IPS-18a (cell line): ENCODE results near the gene INIP.

Experiments used
- H3K27ac ChIP-seq: one replicate; pipeline ENCODE4 v1.5.1; 2013; ENCODE audit warnings: low read length
- H3K27me3 ChIP-seq: one replicate; pipeline ENCODE4 v1.6.1; 2013; ENCODE audit warnings: mild to moderate bottlenecking, low read length; ENCODE audit not compliant: control insufficient read depth, insufficient read depth
- H3K36me3 ChIP-seq: one replicate; pipeline ENCODE4 v1.6.1; 2013; ENCODE audit warnings: low read depth, low read length; ENCODE audit not compliant: control insufficient read depth
- H3K4me1 ChIP-seq: one replicate; pipeline ENCODE4 v1.6.1; 2013; ENCODE audit warnings: low read depth, low read length; ENCODE audit not compliant: control insufficient read depth
- H3K4me3 ChIP-seq: one replicate; pipeline ENCODE4 v1.5.1; 2013; ENCODE audit warnings: low read length
- H3K9ac ChIP-seq: one replicate; pipeline ENCODE4 v1.6.1; 2013; ENCODE audit warnings: mild to moderate bottlenecking, low read length, moderate library complexity
- H3K9me3 ChIP-seq: one replicate; pipeline ENCODE4 v1.6.1; 2013; ENCODE audit warnings: low read depth, low read length; ENCODE audit not compliant: control insufficient read depth

Gene INIP

DNA sequence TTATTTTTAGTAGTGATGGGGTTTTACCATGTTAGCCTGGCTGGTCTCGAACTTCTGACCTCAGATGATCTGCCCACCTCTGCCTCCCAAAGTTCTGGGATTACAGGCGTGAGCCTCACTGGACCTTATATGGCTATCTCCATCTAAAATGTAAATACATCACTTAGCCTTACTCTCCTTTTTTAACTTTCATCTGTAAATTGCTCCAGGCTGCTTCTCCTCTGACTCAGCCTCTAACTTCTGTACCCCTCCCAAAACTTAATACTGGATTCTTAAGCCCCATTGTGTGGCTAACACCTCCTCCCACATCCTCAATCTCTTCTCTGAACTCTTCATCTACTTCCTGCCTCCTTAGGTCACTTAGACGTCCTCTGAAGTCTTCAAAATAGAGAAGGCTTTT lies 36.7 kb upstream of the INIP start:
- Histone ChIP-seq H3K4me3 (no peak overlapping the region), H3K27ac (no peak overlapping the region), H3K27me3 (peaks cover 3% of the 10 kb centered on the region), H3K4me1 (peaks cover 6% of the 10 kb centered on the region), H3K9ac (no peak overlapping the region), H3K9me3 (no peaks in the 10 kb centered on the region), H3K36me3 (no peaks in the 10 kb centered on the region)

DNA sequence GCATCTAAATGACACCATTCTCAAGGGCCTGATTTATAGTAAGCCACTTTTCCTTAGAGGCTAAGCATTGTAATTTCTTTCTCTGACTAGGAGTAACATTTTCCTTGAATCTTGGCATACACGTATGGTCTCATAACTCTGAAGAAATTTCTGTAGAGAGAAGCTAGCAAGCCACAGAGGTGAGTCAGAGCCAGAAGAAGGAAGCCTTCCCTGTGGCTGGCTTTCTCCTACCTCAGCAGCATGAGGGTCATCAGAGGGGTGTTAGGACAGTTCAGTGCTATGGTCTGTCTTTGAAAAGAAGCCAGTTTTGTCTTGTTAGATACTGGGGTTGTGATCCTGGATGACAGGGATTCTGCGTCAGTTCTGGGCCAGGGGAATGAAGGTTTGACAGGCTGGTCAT lies 35.8 kb upstream of the INIP start:
- peaks cover 11% of the 10 kb centered on the region for H3K27me3 ChIP-seq
- peaks cover 7% of the 10 kb centered on the region for H3K4me1 ChIP-seq
- H3K9me3 ChIP-seq, result no peaks in the 10 kb centered on the region
- no peak overlapping the region for H3K27ac ChIP-seq
- H3K9ac ChIP-seq, result no peak overlapping the region
- no peak overlapping the region for H3K4me3 ChIP-seq
- no peaks in the 10 kb centered on the region for H3K36me3 ChIP-seq

DNA sequence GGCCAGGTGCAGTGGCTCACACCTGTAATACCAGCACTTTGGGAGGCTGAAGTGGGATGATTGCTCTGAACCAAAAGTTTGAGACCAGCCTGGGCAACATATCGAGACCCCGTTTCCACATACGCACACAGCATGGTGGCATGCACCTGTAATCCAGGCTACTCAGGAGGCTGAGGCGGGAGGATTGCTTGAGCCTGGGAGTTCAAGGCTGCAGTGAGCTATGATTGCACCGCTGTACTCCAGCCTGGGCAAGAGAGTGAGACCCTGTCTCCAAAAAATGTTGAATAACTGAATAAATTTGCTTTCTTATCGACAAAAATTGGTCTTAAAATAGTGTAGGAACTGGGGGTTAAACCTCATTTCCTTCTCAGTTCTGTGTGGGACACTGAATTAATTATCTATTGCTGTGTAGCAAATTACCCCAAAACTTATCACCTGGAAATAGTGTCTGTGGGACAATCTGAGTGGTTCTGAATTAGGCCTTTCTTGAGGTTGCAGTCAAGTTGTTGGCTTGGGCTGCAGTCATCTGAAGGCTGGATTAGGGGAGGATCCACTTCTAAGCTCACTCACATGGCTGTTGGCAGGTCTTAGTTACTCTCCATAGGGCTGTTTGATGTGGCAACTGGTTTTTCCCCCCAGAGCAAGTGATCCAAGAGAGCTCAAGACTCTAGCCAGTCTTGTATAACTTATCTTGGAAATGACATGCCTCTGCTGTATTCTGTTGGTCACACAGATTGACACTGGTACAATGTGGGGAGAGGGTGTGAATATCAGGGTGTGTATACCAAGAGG lies 34.6 kb upstream of the INIP start:
- Histone ChIP-seq H3K4me3 (peak overlapping the region; percentile 74), H3K36me3 (no peaks in the 10 kb centered on the region), H3K9ac (no peak overlapping the region), H3K4me1 (peaks cover 7% of the 10 kb centered on the region), H3K9me3 (no peaks in the 10 kb centered on the region), H3K27me3 (peaks cover 11% of the 10 kb centered on the region), H3K27ac (no peak overlapping the region)

DNA sequence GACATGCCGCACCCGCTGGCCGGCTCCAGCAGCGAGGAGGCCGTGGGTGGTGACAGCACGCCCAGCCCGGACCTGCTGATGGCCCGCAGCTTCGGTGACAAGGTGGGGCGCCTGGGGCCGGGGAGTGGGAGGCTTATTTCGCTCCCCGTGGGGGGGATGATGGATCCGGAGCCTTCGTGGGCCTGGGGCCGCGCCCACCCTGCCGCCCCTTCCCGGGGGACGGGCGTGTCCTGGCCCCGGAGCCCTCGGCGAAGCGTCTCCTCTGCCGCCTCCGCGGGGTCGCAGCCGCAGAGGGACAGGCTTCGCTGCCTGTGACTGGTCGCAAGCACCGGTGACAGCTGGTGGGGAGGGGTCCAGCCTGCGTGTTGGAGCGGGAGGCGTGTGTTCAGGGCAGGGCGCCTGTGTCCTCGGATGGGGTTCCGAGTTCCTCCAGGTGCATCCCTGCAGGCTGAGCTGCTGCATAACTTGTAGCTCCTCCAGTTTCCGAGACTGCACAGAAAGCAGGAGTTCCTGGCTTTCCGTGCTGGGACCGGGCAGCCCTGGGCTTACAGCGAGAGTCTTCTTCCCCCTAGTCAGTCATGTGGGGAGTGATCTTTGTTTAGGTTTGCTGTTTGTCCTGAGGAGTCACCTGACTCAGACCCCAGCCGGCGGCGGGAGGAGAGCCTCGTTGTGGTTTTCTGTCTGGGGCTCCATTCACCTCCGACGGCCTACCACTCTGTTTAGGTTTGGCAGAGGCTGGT lies 33.3 kb upstream of the INIP start:
- peaks cover 11% of the 10 kb centered on the region for H3K27me3 ChIP-seq
- H3K36me3 ChIP-seq, result no peaks in the 10 kb centered on the region
- H3K27ac ChIP-seq, result no peak overlapping the region
- H3K9ac ChIP-seq, result peak overlapping the region; percentile 44
- H3K9me3 ChIP-seq, result no peaks in the 10 kb centered on the region
- H3K4me1 ChIP-seq, result peaks cover 7% of the 10 kb centered on the region
- H3K4me3 ChIP-seq, result peak overlapping the region; percentile 74

DNA sequence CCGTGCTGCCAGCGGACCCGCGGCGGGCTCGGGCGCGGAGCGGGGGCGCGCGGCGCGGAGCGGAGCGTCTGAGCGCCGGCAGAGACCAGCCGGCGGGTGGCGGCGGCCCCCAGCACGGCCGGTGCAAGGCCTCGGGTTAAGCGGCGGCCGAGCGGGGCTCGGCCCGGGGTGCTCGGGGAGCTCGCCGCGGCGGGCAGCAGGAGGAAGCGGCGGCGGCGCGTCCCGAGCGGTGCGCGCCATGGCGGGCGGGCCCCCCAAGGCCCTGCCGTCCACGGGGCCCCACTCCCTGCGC lies 32.8 kb upstream of the INIP start:
- H3K27me3 ChIP-seq, result peaks cover 11% of the 10 kb centered on the region
- no peaks in the 10 kb centered on the region for H3K9me3 ChIP-seq
- H3K4me3 ChIP-seq, result peak overlapping the region; percentile 74
- H3K36me3 ChIP-seq, result no peaks in the 10 kb centered on the region
- H3K4me1 ChIP-seq, result peaks cover 7% of the 10 kb centered on the region
- H3K9ac ChIP-seq, result no peak overlapping the region
- no peak overlapping the region for H3K27ac ChIP-seq

DNA sequence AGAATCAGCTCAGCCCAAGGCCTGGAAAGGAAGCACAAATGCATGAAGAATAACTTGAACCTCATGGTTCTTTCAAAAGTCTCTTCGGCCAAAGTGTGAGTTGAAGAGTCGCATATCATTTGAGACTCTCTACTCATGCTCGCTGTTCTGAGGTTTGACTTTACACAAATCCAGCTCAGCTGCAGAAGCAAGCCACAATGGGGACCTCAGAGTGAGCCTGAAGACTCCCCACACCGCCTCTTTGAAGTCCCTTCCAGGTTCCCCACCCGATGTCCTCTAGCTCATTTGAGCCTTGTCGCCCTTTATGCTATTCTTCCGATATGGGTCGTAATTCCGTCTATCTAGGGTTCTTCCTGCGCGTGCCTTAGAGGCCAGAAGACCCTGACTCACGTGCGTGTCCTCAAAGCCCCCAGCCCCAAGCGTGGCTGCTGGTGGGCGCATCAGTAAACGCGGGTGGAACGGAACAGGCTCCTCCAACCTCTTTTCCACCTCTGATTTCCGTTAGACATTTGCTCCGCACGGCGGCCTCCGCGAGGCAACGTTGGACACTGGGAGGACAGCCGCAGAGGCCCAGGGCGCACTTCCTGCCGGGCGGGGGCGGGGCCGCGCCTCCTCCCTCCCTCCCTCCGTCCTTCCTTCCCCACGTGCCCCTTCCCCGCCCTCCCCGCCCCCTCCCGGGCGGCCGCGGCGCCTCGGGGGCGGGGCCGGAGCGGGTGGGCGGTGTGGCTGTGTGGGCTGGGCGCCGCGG lies 32.3 kb upstream of the INIP start, which contains the start of gene SNX30:
Gene SNX30, plus strand, starts transcription at position 745 of the 748 bp plus-strand sequence. CDS start 242 bp downstream, outside the sequence.
- no peaks in the 10 kb centered on the region for H3K36me3 ChIP-seq
- peak within 1 kb of the TSS; percentile 76 for H3K4me3 ChIP-seq
- peaks cover 11% of the 10 kb centered on the region for H3K27me3 ChIP-seq
- no peak within 1 kb of the TSS for H3K27ac ChIP-seq
- H3K9ac ChIP-seq, result peak within 1 kb of the TSS; percentile 54
- H3K4me1 ChIP-seq, result peaks cover 7% of the 10 kb centered on the region
- no peaks in the 10 kb centered on the region for H3K9me3 ChIP-seq

DNA sequence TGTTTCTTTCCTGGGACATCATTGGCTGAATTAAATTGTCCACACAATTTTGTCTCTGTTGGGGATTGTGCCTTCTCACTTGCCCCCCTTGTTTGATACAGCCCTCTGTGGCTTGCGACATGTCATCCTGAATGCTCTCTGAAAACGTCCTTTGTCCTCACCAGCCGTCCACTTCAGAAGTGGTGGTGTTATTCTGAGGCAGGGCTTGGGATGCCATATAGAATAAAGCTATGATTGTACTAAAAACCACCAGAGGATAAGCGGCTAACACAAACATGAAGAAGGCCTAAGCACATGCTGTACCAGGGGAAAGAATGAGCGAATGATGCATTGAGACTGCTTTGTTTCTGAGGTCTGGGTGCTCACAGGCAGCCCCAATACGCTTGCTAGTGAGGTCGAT lies 29.2 kb upstream of the INIP start:
- Histone ChIP-seq H3K4me3 (no peak overlapping the region), H3K27ac (no peak overlapping the region), H3K9ac (no peak overlapping the region), H3K27me3 (peaks cover 11% of the 10 kb centered on the region), H3K9me3 (no peaks in the 10 kb centered on the region), H3K36me3 (no peaks in the 10 kb centered on the region), H3K4me1 (peaks cover 7% of the 10 kb centered on the region)

DNA sequence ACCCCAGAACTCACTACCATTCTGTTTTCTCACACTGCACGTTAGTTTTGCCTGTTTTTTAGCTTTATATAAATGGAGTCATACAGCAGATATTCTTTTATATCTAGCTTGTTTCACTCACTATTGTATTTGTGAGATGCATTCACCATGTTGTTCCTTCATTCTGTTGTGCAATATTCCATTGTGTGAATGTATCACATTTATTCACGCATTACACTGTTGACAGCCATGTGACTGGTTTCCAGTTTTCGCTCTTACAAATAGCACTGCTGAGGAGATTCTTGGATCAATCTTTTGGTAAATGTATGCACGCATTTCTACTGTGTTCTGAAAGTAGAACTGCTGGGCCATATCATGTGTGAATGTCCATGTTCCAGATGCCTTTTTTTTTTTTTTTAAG lies 26.3 kb upstream of the INIP start:
- no peaks in the 10 kb centered on the region for H3K36me3 ChIP-seq
- H3K4me1 ChIP-seq, result no peaks in the 10 kb centered on the region
- peaks cover 4% of the 10 kb centered on the region for H3K27me3 ChIP-seq
- H3K9ac ChIP-seq, result no peak overlapping the region
- H3K27ac ChIP-seq, result no peak overlapping the region
- no peak overlapping the region for H3K4me3 ChIP-seq
- H3K9me3 ChIP-seq, result no peaks in the 10 kb centered on the region

DNA sequence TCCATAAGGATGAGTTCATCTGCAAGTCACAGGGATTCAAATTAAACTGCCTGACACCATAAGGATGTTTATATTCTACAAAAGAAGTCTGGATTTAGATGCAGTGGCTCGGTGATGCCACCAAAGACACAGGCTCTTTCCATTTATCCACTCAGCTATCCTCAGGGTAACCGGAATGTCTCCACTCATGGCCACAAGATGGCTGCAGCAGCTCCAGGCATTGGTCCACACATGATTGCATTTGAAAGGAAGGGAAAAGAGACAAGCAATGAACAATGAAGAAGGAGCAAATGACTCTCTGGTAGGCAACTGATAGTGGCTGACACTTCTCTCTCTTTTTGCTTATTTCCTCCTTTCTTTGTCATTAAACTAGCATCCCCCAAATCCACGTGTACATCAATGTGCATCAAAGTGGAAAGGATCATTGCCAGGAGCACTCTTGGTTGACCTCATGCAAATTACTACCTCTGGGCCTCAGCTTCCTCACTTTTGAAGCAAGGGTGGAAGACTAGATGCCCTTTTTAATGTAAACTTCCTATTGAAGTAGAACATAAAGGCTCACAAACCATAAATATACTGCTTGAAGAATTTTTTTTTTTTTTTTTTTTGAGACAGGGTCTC lies 25.4 kb upstream of the INIP start:
- no peaks in the 10 kb centered on the region for H3K36me3 ChIP-seq
- no peak overlapping the region for H3K4me3 ChIP-seq
- H3K4me1 ChIP-seq, result no peaks in the 10 kb centered on the region
- no peak overlapping the region for H3K27ac ChIP-seq
- H3K9me3 ChIP-seq, result no peaks in the 10 kb centered on the region
- no peak overlapping the region for H3K9ac ChIP-seq
- no peaks in the 10 kb centered on the region for H3K27me3 ChIP-seq

DNA sequence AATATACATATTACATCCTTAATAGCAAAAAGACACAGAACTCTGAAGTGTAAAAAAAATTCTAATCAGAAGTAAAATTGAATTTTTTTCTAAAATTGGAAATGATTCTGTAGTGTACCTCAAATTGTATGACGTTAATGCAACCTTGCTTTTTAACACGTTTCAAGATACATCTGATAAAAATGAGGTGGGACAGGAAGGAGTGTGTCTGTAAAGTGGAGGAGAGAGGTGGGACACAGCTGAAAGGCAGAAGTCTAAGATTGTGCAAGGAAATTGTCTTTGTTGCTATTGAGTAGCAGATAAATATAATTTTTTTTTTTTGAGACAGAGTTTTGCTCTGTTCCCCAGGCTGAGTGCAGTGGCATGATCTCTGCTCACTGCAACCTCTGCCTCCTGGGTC lies 17.0 kb upstream of the INIP start:
- no peak overlapping the region for H3K9ac ChIP-seq
- H3K4me3 ChIP-seq, result no peak overlapping the region
- H3K27ac ChIP-seq, result no peak overlapping the region

DNA sequence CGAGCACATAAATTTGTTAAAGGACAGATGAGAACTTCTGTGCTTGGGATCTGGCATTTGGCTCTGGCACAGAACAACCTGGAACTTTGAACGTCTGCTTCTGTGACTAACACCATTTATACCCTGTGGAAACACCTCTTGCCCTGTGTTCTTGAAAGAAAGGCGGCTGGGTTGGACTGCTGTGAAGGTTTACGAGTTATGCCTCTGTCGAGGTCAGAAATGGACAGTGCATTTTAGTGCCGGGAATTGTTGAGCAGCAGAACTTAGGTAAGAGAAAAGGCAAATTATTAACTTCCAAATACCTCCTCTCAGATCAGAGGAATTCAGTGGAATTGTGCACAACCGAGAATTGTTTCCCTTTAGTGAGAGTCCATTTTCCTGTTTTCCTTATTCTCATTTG lies 14.1 kb upstream of the INIP start:
- no peaks in the 10 kb centered on the region for H3K4me1 ChIP-seq

More for the DNA sequence above, 17.0 kb upstream of the INIP start:
- no peaks in the 10 kb centered on the region for H3K36me3 ChIP-seq
- H3K4me1 ChIP-seq, result no peaks in the 10 kb centered on the region
- no peaks in the 10 kb centered on the region for H3K27me3 ChIP-seq
- H3K9me3 ChIP-seq, result no peaks in the 10 kb centered on the region

More for the DNA sequence above, 14.1 kb upstream of the INIP start:
- Histone ChIP-seq H3K9me3 (no peaks in the 10 kb centered on the region), H3K27ac (no peak overlapping the region), H3K36me3 (no peaks in the 10 kb centered on the region), H3K4me3 (no peak overlapping the region), H3K9ac (no peak overlapping the region), H3K27me3 (no peaks in the 10 kb centered on the region)
